Measurements from ENCODE around the gene GJB2.

- TF ChIP-seq CTCF (conservative IDR thresholded peaks at IDR 0.05 in 1 of 2, IDR thresholded peaks at IDR 0.05 in 1 of 2; ENCODE audit: low read depth in 1 of 2, low read length in 2 of 2) (no peak), EZH2 (IDR thresholded peaks at IDR 0.05; ENCODE audit: low read length, missing control alignments) (peak; percentile 28)
Measured at GRCh38 chr13:20159646-20160305, 33.0 kb downstream of the GJB2 start.

Data from fibroblast of lung (primary cell).